Thyroid gland (tissue), 4 donors: ENCODE measurements around the gene GLYR1.

ENCODE experiments used
- POLR2A ChIP-seq, 2 donors: fragments of 450-650 bp; IDR thresholded peaks; one replicate each; pipeline ENCODE4 v1.6.1; 2017; ENCODE audit warnings: antibody characterized with exemption in 2 of 2, mild to moderate bottlenecking in 2 of 2, moderate library complexity in 1 of 2
- TF ChIP-seq, protein P1 (sequence below), 6 experiments: fragments of 200-600 bp in 3 of 6; fragments of 450-650 bp in 3 of 6; sonication (generic) in 3 of 6; IDR thresholded peaks; one replicate each; pipeline ENCODE4 v1.5.1; 2016 to 2019; ENCODE audit warnings: antibody characterized with exemption in 6 of 6, mild to moderate bottlenecking in 2 of 6, inconsistent platforms in 1 of 6, moderate library complexity in 1 of 6

DNA sequence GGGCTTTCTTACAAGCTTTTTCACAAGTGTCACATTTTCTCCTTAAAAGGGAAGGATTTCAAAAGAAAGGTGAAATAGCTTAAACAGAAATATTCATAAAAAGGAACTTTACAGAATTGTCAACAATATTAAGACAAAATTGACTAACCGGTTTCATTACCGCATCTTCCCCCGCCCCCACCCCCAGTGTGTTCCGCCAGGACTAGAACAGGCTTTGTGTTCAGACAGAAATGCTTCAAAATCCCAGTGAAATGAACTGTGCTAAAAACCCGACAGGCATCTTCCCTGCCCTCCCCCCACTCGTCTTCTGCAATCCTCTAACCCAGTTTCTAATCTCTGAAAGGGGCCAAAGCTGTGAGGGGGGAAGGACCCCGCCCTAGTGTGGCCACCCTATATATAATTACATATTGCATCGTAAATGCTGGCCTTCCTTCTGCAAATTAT, 43.7 kb downstream of the GLYR1 start:
- TF ChIP-seq, protein P1, sequence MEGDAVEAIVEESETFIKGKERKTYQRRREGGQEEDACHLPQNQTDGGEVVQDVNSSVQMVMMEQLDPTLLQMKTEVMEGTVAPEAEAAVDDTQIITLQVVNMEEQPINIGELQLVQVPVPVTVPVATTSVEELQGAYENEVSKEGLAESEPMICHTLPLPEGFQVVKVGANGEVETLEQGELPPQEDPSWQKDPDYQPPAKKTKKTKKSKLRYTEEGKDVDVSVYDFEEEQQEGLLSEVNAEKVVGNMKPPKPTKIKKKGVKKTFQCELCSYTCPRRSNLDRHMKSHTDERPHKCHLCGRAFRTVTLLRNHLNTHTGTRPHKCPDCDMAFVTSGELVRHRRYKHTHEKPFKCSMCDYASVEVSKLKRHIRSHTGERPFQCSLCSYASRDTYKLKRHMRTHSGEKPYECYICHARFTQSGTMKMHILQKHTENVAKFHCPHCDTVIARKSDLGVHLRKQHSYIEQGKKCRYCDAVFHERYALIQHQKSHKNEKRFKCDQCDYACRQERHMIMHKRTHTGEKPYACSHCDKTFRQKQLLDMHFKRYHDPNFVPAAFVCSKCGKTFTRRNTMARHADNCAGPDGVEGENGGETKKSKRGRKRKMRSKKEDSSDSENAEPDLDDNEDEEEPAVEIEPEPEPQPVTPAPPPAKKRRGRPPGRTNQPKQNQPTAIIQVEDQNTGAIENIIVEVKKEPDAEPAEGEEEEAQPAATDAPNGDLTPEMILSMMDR (IDR thresholded peaks at IDR 0.05): no peak
- TF ChIP-seq POLR2A (IDR thresholded peaks at IDR 0.05): no peak
